Heart right ventricle (tissue), 16 donors: Measurements from ENCODE around the gene GRIP2. TPM values are rescaled to one million over a fixed set of nuclear protein-coding genes. Genes with fewer than 3 reads are reported as not detected.

Experiments
- ATAC-seq, 8 donors: fragments of 200-7000 bp; cut with Tn5 transposase; one replicate each; pipeline ENCODE4 v1.9.1; 2020; ENCODE audit warnings: mild to moderate bottlenecking in 8 of 8, moderate library complexity in 8 of 8, moderate number of reproducible peaks in 1 of 8
- DNase-seq, 2 donors: peaks; one replicate each; pipeline ENCODE4 v3.0.0-alpha.2; 2020
- H3K27ac ChIP-seq, 10 donors: fragments of 200-600 bp; sonication (generic) in 2 of 10; one replicate each; pipeline versions ENCODE4 v1.5.0 to v1.8.0; 2020 to 2022; ENCODE audit warnings: mild to moderate bottlenecking in 3 of 10
- H3K27me3 ChIP-seq, 7 donors: fragments of 200-600 bp; one replicate each; pipeline ENCODE4 v1.8.0; 2021 to 2022; ENCODE audit warnings: mild to moderate bottlenecking in 2 of 7
- H3K36me3 ChIP-seq, 9 donors: fragments of 200-600 bp; sonication (generic) in 1 of 9; one replicate each; pipeline versions ENCODE4 v1.5.0 to v1.8.0; 2020 to 2022; ENCODE audit warnings: mild to moderate bottlenecking in 2 of 9
- H3K4me1 ChIP-seq, 9 donors: fragments of 200-600 bp; sonication (generic) in 1 of 9; one replicate each; pipeline versions ENCODE4 v1.5.0 to v1.8.0; 2020 to 2022; ENCODE audit warnings: mild to moderate bottlenecking in 4 of 9
- H3K4me3 ChIP-seq, 10 donors: fragments of 200-600 bp; sonication (generic) in 2 of 10; one replicate each; pipeline versions ENCODE4 v1.5.0 to v1.8.0; 2020 to 2022; ENCODE audit warnings: mild to moderate bottlenecking in 7 of 10, moderate library complexity in 2 of 10
- H3K9me3 ChIP-seq, 11 donors: fragments of 200-600 bp in 10 of 11; sonication (generic) in 2 of 11; one replicate each; pipeline versions ENCODE4 v1.5.0 to v1.8.0; 2013 to 2022; ENCODE audit warnings: mild to moderate bottlenecking in 2 of 11, control low read depth in 1 of 11, moderate library complexity in 1 of 11
- WGBS, 2 donors: extraction: QIAGEN DNeasy Blood & Tissue Kit; methylation state at CpG; one replicate each; pipeline ENCODE4 v1.1.7; 2013; ENCODE audit warnings: inconsistent platforms in 1 of 2; 5-methylcytosine and 5-hydroxymethylcytosine counted together
- intact Hi-C, 10 donors: fragments of 100-400 bp; cut with DNase I; formaldehyde crosslinking; loops; one replicate each; pipeline versions ENCODE4 v1.11.1 to v1.14.2; 2022
- polyA plus RNA-seq, 2 donors: library from polyadenylated mRNA; stranded (reverse); fragments of 200-250 nt; gene quantifications; one replicate each; pipeline ENCODE4 v1.2.3, GENCODE V29; 2013
- total RNA-seq, 10 donors: library from RNA; stranded (reverse); fragmentation: NEBNext Ultra II Directional in 3 of 10; extraction: Animal tissue kit (Norgen Biotek cat#: 25700) in 3 of 10; gene quantifications; one replicate each; pipeline versions ENCODE4 v1.2.1 to v1.2.4, GENCODE V29; 2021 to 2023
- TF ChIP-seq, protein P1 (sequence below), 9 donors: fragments of 200-600 bp; sonication (generic) in 2 of 9; IDR thresholded peaks; one replicate each; pipeline versions ENCODE4 v1.5.0 to v1.8.0; 2021 to 2022; ENCODE audit warnings: antibody characterized with exemption in 9 of 9, mild to moderate bottlenecking in 5 of 9, moderate library complexity in 1 of 9
- donor health status: Arrhythmogenic right ventricular cardiomyopathy.
- donor health status: ischemic (EF 13 %, LVEDD 7.1; RV severe dilation, severe dysfunction).
- donor health status: healthy with polysubstance abuse.
- donor health status: DM: no; HTN: yes; CAD: no.
- donor health status: DM: no; HTN: no; CAD: no.
- donor health status: ischemic (EF 25% LVEDD 6.9; RV normal size, moderate dysfunction).
- donor health status: ischemic (EF 25% LVEDD 5.7; RV mildly dilated, moderate dysfunction).
- donor health status: healthy.
- donor health status: DM: yes; HTN: yes; CAD: no.
- donor health status: Ischemic cardiomyopathy.
- donor health status: ischemic (EF 35%, LVEDD 5.7; RV mildly dilated, moderate dysfunction).
- donor health status: nonischemic (EF 11% LVEDD 7.7; RV severe dilation, severe dysfunction).
- donor health status: DM: yes; HTN: yes; CAD: no.
- donor health status: PGD.
- donor health status: ischemic (EF 29% LVEDD 5.4; RV normal size, mild dysfunction).
- donor health status: nonischemic (EF 23%, LVEDD 6.1; RV moderate dilation, normal function).

GRIP2 gene
- total and polyA plus RNA-seq, 12 donors: 7.4 to 70.1 (median 39.4) TPM

DNA sequence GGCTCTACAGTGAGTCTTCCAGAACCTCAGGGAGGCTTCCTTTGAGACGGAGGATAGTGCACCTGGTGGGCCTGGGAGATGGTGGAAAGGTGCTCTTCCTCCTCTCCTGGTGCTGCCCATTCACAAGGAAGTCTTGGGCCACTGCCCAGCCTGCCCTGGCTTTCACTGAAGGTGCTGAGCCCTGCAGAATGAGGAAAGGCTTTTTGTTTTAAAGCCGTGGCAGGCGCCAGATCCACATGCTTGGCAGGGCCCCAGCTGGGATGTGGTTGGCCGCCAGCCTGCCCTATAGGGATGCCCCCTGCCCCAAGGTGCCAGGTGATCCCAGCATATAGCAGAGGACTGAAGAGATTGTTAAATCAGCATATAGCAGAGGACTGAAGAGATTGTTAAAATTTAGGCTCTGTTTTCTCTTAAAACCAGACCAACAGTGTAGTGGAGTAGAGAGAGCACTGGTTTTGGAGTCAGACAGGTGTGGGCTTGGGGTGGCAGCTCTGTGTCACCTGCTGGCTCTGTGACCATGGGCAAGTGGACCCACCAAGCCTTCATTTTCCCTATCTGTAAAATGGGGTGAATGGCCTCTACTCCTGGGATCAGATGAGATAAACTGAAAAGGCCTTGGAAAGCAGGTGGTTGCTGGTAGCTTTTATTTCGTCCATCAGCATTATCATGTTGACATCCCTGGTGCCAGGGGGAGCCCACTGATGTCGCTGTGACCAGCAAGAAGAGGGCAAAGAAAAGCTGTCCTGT lies 84.4 kb downstream of the GRIP2 start:
- Histone ChIP-seq H3K36me3 (peaks cover 0 to 94% (median 0%) of the 10 kb centered on the region in 9 donors), H3K4me1 (peaks cover 29 to 62% (median 49%) of the 10 kb centered on the region in 9 donors), H3K4me3 (no peak overlapping the region), H3K9me3 (no peaks in the 10 kb centered on the region), H3K27me3 (peaks cover 0 to 27% (median 0%) of the 10 kb centered on the region in 7 donors), H3K27ac (peak overlapping the region in 1 of 10 donors; percentile 17)
- DNase-seq: no peak
- ATAC-seq: no peak
- TF ChIP-seq, protein P1, sequence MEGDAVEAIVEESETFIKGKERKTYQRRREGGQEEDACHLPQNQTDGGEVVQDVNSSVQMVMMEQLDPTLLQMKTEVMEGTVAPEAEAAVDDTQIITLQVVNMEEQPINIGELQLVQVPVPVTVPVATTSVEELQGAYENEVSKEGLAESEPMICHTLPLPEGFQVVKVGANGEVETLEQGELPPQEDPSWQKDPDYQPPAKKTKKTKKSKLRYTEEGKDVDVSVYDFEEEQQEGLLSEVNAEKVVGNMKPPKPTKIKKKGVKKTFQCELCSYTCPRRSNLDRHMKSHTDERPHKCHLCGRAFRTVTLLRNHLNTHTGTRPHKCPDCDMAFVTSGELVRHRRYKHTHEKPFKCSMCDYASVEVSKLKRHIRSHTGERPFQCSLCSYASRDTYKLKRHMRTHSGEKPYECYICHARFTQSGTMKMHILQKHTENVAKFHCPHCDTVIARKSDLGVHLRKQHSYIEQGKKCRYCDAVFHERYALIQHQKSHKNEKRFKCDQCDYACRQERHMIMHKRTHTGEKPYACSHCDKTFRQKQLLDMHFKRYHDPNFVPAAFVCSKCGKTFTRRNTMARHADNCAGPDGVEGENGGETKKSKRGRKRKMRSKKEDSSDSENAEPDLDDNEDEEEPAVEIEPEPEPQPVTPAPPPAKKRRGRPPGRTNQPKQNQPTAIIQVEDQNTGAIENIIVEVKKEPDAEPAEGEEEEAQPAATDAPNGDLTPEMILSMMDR (IDR thresholded peaks at IDR 0.05): no peak
- intact Hi-C loops: no loop called here
- 69 to 73% methylated on average over 6 of the region's 6 CpGs for WGBS, 2 donors

DNA sequence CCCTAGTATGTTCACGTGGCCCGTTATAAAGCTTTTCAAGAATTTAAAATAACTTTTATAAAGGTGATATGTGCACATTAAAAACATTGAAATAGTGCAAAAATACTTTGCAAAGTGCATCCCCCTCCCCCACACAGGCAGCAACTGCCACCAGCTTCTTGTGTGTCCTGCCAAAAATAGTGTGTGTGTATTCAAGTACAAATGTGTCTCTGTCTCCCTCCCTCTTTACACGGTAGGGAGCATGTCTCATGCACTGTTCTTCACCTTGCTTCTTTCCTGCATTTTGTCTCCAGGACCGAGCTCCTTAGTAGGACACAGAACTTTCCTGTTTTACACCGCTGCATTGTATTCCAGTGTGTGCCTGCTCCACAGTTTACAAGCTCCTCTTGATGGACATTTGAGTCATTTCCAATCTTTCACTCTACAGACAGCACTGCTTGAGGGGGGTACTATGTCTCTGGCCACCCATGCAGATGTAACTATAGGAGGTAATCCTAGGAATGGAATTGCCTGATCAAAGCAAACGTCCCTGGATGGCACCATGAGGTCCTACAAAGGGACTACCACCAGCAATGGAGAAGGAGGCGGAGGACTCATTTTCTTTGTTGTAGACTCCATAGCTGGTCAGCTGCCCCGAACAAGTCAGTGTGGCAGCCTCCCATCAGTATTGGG lies 85.4 kb downstream of the GRIP2 start:
- Histone ChIP-seq H3K4me1 (peaks cover 29 to 60% (median 41%) of the 10 kb centered on the region in 9 donors), H3K36me3 (peaks cover 0 to 94% (median 0%) of the 10 kb centered on the region in 9 donors)

DNA sequence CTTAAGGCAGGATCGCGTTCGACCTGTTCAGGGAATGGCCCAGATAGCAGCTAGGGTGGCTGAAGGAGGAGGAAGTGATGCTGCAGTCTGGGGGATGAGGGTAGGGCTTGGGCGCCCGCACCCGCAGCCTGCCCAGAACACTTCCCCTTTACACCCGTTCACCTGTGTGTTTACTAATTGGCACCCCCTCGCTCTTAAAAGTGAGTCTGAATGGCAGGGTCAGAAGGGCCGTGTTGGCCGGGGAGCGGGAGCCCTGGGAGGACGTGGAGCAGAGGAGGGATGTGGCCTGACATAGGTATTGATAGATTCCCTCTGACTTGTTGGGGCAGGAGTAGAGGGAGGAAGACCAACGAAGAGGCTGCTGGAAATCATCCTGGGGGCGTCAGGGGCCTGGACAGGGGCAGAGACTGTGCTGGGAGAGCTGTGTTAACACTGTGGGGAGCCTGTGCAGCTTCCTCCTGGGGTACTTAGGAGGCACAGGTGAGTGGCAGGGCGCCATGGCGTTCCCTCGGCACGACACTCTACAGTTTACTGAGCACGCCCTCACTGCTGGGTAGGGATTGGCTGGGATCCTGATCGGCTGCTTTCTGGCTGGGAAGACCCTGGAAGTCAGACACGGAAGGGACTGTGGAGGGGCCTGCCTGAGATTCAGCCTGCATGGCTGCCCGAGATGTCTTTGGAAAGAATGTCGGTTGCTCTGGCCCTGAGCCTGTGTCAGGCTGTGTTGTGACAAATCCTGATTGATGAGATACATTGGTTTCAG lies 86.1 kb downstream of the GRIP2 start:
- H3K4me3 ChIP-seq: no peak overlapping the region
- TF ChIP-seq, protein P1 (IDR thresholded peaks at IDR 0.05): no peak
- peak overlapping the region in 8 of 10 donors; percentile 35 to 87 (median 76) for H3K27ac ChIP-seq
- WGBS, 2 donors: 69 to 71% methylated on average over 23 of the region's 23 CpGs
- DNase-seq (no peak), ATAC-seq (peak in 1 of 8 donors; percentile 7)
- H3K9me3 ChIP-seq: no peaks in the 10 kb centered on the region
- H3K36me3 ChIP-seq: peaks cover 0 to 94% (median 0%) of the 10 kb centered on the region in 9 donors
- intact Hi-C loops: loop anchor here in 3 of 10 donors (2.0 to 5.0 kb wide), 3 partner anchors 19 to 52 kb away; partner anchors contain the start of gene SLC6A6 (in 3 of the 3)
- peaks cover 29 to 58% (median 38%) of the 10 kb centered on the region in 9 donors for H3K4me1 ChIP-seq
- H3K27me3 ChIP-seq: peaks cover 0 to 32% (median 0%) of the 10 kb centered on the region in 7 donors

More for the DNA sequence above, 85.4 kb downstream of the GRIP2 start:
- DNase-seq (no peak), ATAC-seq (no peak)
- H3K4me3 ChIP-seq: no peak overlapping the region
- no peaks in the 10 kb centered on the region for H3K9me3 ChIP-seq
- peaks cover 0 to 33% (median 0%) of the 10 kb centered on the region in 7 donors for H3K27me3 ChIP-seq
- TF ChIP-seq, protein P1 (IDR thresholded peaks at IDR 0.05): no peak
- WGBS, 2 donors: 82% methylated on average over 8 of the region's 8 CpGs
- intact Hi-C loops: loop anchor here in 2 of 10 donors (5.0 kb wide), 1 partner anchor 52 kb away; the partner anchor contains the start of gene SLC6A6 (in 2 of the 2)
- H3K27ac ChIP-seq: peak overlapping the region in 2 of 10 donors; percentile 78 to 87
